ENCODE data around the gene CCDC196.
"Not testable (repeated sequence)": the region's sequence is repeated elsewhere in the genome, so short reads cannot be mapped to it uniquely, and the experiment has no call there.

Gene CCDC196

DNA sequence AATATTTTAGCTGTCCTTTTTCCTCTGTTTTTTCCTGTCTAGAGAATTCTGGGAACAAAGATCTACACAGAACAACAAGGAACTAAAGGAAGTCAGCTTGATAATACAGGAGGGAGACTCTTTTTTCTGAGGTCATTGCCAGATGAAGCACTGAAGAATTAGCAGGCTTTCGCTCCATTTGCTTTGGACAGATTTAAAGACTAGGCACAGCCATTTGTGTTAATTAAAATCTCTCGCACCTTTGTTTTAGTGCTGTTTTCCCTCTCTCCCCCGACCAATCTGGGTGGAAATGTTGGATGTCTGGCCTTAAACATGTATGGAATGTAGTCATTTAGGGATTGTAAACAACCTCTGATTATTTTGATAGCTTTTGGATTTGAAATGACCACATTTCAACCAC lies 12.1 kb downstream of the CCDC196 start:
- in situ Hi-C loops (cut with MboI; ENCODE audit: low pct_unique_long_range_greater_than_20kb, low sequenced_read_pairs, unreplicated experiment) = loop anchor here (25.0 kb wide), 1 partner anchor 614 kb away; no protein-coding TSS in a partner anchor
- DNase-seq (ENCODE audit: low spot score) = no peak
- no peak for TF ChIP-seq CTCF (IDR thresholded peaks at IDR 0.05; ENCODE audit: extremely low read depth, insufficient read depth, missing control alignments)

GRCh38 chr14:66501592-66501991 lies 15.4 kb downstream of the CCDC196 start:
- in situ Hi-C loops (cut with MboI; ENCODE audit: low pct_unique_long_range_greater_than_20kb, low sequenced_read_pairs, unreplicated experiment) = no loop called here
- TF ChIP-seq CTCF (IDR thresholded peaks at IDR 0.05; ENCODE audit: extremely low read depth, insufficient read depth, missing control alignments) = no peak

DNA sequence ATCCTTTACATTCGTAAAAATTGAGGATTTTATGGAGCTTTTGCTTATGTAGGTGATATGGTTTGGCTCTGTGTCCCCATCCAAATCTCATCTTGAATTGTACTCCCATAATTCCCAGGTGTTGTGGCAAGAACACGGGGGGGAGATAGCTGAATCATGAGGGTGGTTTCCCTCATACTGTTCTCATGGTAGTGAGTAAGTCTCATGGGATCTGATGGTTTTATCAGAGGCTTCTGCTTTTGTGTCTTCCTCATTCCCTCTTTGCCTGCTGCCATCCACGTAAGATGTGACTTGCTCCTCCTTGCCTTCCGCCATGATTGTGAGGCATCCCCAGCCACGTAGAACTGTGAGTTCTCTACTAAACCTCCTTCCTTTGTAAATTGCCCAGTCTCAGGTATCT lies 16.7 kb downstream of the CCDC196 start:
- in situ Hi-C loops (cut with MboI; ENCODE audit: low pct_unique_long_range_greater_than_20kb, low sequenced_read_pairs, unreplicated experiment); DNase-seq (ENCODE audit: low spot score): not testable (repeated sequence)

More at GRCh38 chr14:66501592-66501991, 15.4 kb downstream of the CCDC196 start:
- no peak for DNase-seq (ENCODE audit: low spot score)

- DNase-seq (ENCODE audit: low spot score) = no peak
- TF ChIP-seq CTCF (IDR thresholded peaks at IDR 0.05; ENCODE audit: extremely low read depth, insufficient read depth, missing control alignments) = no peak
- in situ Hi-C loops (cut with MboI; ENCODE audit: low pct_unique_long_range_greater_than_20kb, low sequenced_read_pairs, unreplicated experiment) = no loop called here
These were observed 17.4 kb downstream of the CCDC196 start for GRCh38 chr14:66503532-66503931.

GRCh38 chr14:66507181-66507721 lies 21.1 kb downstream of the CCDC196 start:
- no peak for TF ChIP-seq CTCF (IDR thresholded peaks at IDR 0.05; ENCODE audit: extremely low read depth, insufficient read depth, missing control alignments)
- in situ Hi-C loops (cut with MboI; ENCODE audit: low pct_unique_long_range_greater_than_20kb, low sequenced_read_pairs, unreplicated experiment) = no loop called here
- DNase-seq (ENCODE audit: low spot score) = no peak

GRCh38 chr14:66507722-66508546 lies 21.8 kb downstream of the CCDC196 start, which contains the start of gene GPHN:
Gene GPHN, plus strand, starts transcription at chr14:66508147.
- in situ Hi-C loops (cut with MboI; ENCODE audit: low pct_unique_long_range_greater_than_20kb, low sequenced_read_pairs, unreplicated experiment) = no loop called here
- TF ChIP-seq CTCF (IDR thresholded peaks at IDR 0.05; ENCODE audit: extremely low read depth, insufficient read depth, missing control alignments) = peak; percentile 25
- DNase-seq (ENCODE audit: low spot score) = peak; percentile 92

GRCh38 chr14:66508547-66508845 lies 22.3 kb downstream of the CCDC196 start:
- no peak for TF ChIP-seq CTCF (IDR thresholded peaks at IDR 0.05; ENCODE audit: extremely low read depth, insufficient read depth, missing control alignments)
- DNase-seq (ENCODE audit: low spot score) = no peak
- in situ Hi-C loops (cut with MboI; ENCODE audit: low pct_unique_long_range_greater_than_20kb, low sequenced_read_pairs, unreplicated experiment) = no loop called here
